ENCODE data around the gene PYGO2.
"Not testable (repeated sequence)": the region's sequence is repeated elsewhere in the genome, so short reads cannot be mapped to it uniquely, and the experiment has no call there.

PYGO2 gene

DNA sequence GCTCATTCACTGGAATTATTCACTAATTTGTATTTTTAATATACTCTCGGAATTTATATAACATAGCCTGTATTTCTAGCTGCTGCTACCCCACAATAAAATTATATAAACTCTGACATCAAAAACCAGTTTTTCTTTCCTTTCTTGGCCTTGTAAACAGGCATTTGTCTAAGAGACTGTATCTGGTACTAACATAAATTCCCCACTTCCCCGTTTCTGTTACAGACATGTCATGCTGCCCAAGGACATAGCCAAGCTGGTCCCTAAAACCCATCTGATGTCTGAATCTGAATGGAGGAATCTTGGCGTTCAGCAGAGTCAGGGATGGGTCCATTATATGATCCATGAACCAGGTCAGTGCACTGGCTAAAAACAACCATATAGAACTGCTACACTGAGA is 16.2 kb upstream of the PYGO2 start:
- not testable (repeated sequence) for DNase-seq

DNA sequence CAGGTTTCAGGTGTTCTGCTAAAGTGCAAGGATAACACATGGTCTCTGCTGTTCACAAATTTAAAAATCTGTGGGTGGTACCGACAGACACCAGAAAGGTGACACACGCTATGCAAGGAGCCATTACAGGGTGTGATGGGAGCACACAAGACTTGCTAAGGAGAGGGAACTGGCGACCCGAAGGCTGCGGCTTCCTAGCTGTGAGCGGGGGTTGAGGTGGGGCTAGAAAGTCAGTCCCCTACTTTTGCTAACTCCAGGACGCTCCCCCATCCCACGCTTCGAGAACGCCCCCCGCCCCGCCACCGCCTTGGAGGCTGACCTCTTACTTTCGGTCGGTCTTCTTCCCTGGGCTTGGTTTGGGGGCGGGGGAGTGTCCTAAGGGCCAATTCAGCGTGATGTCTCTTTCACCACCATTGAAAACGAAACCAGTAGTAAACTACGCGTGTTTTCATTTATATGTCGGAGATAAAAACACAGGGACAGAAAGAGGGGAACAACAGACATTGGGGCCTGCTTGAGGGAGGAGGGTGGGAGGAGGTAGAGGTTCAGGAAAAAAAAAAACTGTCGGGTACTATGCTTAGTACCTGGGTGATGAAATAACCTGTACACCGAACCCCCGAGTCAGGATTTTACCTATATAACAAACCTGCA is 14.0 kb upstream of the PYGO2 start:
- no peak for DNase-seq

DNA sequence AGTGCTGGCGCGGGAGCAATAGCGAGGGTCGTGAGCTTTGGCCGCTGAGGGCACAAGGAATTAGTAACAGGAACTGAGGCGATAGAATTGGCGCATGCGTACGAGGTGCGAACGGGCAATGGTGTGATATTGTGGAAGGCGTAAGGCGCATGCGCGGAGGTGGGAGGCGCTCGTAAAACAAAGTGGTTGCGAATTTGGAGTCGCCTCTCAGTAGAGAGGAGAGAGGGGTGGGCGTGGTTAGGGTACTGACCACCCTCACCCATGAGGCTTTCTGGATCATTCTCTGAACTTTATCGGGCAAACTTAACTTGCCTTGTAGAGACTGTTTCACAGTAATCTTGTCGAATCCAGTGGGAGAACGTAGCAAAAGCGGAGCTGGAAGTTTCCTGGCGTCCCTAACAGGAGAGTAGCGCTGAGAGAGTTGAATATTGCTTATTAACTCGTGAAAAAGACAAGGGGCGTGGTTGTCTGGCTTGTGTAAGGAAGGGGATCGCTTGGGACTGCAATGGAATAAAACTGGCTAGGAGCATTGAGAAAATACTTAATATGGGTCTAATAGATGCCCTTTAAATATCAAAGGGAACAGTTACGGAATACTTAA is 13.3 kb upstream of the PYGO2 start:
- peak; percentile 97 for DNase-seq

DNA sequence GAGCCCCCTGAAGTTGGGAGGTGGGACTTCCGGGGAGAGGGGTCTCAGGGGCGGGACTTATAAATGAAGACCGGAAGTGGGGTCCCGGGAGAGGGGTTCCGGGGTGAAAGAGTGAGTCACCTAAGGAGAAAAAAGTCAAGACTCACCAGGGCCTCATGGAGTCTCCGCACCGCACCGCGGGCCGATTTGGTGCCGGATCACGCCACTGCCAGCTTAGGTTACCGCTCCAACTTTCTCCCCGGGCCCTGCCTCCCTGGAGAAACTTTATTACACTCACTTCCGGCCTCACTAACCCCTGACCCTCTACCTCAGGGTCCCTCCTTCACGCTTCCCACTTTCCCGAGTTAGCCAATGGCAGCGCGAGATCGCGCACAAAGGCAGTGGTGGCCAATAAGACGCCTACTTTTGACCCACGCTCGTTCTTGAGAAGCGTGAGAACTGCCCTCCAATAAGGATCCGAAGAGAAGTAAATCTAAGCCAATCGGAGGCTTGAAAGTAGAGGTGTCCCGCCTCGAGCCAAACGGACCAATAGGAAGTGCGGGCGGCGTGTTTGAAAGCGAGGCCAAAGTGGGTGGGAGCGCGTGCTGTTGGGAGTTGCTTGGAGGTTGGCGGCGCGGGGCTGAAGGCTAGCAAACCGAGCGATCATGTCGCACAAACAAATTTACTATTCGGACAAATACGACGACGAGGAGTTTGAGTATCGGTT is 12.7 kb upstream of the PYGO2 start, which contains the start of gene CKS1B:
Gene CKS1B (plus strand): TSS at position 580 of the 706 bp plus-strand sequence. CDS start 65 bp downstream, at position 645.
- peak; percentile 100 for DNase-seq

DNA sequence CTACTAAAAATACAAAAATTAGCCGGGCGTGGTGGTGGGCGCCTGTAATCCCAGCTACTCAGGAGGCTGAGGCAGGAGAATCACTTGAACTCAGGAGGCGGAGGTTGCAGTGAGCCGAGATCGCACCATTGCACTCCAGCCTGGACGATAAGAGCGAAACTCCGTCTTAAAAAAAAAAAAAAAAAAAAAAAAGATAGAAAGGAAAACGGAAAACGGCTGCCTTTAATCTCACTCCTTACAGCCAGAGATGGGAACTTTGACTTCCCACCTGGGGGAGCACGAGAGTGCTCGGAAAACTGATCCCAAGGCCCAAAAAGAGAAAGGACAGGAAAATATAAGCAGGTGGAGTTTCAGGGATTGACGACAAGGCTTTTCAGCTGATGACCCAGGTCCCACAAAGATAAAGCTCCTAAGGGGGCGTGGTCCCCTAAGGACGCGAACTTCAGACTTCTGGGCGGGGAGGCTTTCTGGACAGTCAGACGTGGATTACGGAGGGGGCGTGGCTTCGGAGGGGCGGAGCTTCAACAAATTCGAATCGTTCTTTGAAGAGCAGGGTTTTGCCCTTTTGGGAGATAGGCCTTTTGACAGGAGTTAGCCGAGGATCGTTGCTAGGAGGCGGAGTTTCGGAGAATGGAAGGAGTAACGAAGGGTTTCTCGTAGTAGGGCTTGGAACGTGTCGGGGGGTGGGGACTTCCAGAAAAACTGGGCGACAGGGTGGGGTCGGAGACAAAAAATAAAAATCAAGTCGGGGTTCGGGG is 11.9 kb upstream of the PYGO2 start:
- DNase-seq: peak; percentile 93

DNA sequence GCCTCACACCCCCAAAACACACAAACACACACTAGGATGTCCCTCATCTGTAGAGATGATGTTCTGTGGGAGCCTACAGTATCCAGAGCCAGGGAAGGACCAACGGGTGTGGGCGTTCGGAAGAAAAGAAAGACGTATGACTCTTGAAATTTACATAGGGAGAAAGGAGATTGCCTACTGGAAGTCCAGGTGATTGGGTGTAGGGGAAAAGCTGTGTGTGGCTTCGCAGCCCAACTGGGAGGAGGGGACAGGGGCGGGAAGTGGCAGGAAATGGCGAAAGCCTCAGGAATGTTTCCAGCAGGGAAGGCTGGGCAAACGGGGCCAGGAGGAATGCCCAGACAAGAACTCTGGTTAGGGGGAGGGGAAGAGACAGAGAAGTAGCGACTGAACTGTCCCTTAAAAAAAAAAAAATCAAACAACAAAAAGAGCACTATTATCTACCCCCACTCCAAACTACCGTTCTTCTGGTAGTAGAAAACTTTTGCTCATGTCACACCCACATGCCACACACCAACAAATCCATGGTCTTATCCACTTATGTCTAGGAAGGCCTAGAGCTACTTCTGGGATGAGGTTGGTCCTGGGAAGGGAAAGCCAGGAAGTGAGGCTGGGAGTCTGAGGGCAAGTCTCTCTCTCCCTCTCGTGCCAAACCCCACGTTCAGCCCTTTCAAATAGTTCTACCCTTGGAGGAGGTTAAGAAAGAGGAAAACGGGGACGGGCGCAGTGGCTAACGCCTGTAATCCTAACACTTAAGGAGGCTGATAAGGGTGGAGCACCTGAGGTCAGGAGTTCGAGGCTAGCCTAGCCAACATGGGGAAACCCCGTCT is 11.1 kb upstream of the PYGO2 start:
- DNase-seq: peak; percentile 34

DNA sequence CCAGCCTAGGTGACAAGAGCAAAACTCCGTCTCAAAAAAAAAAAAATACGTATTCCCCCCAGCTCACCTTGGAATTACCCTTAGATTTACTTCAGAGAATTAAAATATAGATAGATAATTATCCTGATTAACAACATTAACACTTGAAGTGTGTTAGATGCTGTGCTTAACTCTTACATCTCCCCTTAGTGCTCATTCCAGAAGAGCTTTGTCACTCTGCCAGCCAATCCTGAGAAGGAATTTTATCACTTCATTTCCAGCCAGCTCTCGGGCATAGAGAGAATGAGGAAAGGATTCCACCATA is 10.6 kb upstream of the PYGO2 start:
- DNase-seq: no peak

DNA sequence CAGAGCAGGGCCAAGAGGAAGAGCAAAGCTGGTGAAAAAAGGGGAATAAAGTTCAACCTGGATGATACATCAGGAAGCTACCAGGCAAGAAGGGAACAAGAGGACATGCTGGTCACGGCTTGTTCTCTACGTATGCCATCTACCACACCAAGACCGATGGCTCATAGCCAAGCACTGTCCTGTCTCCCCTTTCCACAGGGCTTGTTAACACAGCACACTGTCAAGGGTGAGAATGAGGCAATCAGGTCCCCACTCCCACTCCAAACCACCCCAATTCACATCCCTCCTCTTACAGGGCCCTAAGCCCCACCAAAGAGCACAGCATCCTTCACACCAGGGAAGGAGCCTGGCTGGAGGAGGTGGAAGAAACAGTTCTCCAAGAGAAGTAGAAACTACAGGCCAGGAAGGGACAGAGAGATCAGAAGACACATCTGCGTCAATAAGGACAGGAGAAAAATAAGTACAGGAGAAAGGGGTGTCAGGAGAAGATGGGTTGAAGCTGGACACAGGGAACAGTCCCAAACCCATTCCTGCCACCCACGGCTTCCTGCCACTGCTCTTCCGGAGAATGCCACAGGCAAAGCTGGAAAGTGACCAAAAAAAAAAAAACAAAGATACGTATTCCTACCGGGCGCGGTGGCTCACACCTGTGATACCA is 9.9 kb upstream of the PYGO2 start:
- no peak for DNase-seq

DNA sequence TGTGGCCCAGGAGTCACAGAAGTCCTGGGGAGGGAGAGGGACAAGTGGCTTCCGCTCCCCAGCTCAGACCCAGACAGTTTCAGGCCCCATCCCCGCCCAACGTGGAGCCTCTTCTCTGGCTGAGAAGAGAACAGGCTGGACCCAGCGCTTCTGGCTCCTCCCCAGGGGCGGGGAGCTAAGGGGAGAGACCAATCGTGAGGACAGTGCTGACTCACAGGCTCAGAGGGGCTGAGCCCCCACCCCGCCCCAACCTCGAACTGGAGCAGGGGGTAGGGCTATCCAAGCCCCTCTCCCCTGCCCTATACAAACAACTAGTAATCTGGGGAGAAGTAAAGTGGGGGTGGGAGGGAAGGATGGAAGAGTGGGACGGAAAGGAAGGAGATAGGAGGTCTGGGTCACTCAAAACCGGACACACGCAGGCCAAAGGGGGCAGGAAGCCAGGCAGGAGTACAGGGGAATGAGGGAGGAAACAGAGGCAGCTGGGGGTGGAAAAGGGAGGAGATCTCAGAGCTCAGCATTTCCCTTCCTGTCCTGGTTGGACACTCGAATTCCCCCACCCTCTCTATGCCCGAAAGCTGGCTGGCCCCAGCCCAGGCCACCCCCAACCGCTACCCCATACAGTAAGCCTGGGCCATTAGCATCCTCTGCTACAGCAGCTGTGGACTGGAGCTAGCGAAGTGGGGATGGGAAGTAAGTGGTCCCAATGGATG is 9.2 kb upstream of the PYGO2 start, which contains the start of gene SHC1:
Gene SHC1 (minus strand): TSS at position 117 of the 710 bp plus-strand sequence. CDS start 221 bp downstream, outside the sequence.
- no peak for DNase-seq

DNA sequence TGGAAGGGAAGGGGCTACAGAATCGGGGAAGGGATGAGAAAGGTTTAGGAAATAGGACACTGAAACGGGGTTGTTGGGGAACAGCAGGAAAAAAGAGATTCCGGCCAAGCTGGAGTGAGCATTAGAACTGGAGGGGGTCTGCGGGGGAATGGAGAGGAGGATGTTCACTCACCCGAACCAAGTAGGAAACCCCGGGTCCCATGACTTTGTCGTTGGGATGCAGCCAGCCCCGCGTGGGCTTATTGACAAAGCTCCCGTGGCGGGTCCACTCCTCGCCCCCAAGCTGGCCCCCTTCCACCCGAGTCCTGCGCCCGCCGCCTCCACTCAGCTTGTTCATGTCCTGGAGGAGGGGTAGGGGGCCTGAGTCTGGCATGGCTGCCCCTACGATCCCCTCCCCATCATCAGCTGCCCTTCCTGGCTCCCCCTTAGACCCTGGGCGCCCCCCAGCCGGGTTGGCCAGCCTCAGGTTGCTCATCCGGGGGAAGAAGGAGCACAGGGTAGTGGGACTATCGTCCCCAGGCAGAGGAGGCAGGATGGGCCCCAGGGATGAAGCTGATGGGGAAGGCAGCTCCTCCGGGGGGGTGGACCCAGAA is 8.4 kb upstream of the PYGO2 start:
- no peak for DNase-seq

DNA sequence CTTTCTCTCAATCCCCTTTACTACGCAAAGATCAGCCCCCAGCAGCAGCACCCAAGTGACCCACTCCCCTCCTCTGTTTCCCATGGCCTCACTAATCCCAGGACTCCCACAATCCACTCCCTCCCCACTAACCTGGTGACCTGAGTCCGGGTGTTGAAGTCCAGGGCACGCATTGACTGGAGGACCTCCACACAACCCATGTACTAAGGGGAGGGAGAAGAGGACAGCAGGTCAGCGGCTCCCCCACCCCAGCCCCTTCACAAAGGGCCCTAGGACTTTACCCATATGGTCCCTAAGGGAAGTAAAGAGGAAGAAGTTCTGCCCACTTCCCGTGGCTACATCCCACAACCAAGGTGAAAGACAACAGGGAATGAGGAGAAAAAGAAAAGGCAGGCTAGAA is 7.7 kb upstream of the PYGO2 start:
- no peak for DNase-seq

DNA sequence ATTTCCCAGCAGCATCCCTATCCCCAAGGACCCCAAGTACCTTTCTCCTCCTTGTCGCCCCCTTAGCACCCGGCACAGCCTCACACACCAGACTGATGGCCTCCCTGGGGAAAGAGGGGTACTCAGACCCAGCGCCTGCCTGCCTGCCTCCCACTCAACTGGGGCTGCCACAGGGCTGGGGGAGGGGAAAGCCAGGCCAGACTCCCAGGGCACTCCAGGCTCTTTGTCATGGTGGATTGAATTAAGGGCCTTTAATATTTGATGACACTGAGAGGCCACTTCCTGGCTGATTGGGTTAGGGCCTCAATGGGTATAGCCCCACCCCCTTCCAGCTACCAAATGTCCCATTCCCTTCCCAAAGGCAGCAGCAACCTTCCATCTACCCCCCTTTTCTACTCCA is 7.1 kb upstream of the PYGO2 start:
- DNase-seq: no peak

DNA sequence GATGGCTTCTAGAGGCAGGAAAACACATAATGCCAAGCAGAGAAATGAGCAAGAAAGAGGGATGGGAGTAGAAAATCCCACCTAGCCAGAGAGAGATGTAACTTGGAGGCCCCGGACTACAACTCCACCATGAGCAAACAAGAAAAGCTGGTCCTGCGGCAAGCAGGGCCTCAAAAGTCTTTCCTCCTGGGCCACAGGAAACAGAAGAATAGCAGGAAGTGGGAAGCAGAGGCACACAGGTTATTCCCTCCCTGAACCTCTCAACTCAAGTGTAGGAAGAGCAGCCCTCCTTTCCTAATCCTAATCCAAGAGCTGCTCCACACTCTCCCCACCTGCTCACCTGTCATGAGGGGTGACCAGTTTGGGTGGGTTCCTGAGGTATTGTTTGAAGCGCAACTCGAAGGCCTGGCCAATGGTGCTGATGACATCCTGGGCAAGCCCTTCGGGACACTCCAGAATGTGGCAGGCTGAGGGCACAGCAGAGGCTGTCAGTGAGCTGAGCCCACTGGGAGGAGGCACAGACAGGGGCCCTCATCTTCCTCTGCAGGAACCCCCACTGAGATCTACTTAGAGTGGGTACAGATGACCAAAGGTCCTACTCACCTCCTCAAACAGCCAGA is 5.9 kb upstream of the PYGO2 start:
- no peak for DNase-seq

DNA sequence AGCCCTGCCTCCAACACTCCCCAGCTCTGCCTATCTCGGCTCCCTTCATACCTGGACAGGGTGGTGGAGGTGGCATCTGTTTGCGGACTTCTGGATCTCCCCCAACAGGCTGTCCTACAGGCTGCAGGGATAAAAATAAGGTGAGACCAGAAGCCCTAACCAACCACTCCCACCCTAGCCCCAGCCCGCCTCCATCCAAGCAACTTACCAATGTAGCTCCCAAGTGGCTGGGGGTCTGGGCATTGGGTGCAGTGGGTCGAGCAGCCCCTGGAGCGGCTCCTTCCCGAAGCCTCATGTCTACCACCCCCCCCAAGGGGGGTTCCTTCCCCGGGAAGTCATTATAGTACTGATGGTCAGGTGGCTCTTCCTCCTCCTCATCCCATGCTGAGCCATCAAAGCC is 4.5 kb upstream of the PYGO2 start:
- no peak for DNase-seq

DNA sequence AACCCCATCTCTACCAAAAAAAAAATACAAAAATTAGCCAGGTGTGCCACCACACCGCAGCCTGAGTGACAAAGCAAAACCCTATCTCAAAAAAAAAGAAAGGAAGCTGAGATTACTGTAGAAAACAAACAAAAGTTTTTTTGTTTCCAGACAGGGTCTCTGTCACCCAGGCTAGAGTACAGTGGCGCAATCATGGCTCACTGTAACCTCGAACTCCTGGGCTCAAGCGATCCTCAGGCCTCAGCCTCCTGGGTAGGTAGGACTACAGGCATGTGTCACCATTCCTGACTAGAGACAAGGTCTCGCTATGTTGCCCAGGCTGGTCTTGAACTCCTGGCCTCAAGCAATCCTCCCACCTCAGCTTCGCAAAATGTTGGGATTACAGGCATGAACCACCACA is 2.8 kb upstream of the PYGO2 start:
- DNase-seq: no peak

DNA sequence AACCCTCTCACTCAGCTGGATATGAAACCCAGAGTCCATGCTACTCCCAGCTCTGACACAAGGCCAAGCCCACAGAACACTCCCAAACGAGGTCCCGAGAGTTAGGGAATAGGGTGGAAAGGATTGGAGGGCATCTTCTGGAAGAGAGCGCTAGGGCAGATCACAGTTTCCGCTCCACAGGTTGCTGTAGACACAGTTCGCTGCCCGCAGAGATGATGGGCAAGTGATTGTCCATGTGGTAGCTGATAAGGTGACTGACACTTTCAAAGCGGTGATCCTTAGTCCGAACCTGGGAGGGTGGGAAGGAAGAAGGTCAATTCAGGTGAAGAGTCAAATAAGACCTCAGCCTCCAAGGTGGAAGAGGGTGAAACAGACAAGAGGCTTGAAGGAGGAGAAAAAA is 2.1 kb upstream of the PYGO2 start:
- no peak for DNase-seq

DNA sequence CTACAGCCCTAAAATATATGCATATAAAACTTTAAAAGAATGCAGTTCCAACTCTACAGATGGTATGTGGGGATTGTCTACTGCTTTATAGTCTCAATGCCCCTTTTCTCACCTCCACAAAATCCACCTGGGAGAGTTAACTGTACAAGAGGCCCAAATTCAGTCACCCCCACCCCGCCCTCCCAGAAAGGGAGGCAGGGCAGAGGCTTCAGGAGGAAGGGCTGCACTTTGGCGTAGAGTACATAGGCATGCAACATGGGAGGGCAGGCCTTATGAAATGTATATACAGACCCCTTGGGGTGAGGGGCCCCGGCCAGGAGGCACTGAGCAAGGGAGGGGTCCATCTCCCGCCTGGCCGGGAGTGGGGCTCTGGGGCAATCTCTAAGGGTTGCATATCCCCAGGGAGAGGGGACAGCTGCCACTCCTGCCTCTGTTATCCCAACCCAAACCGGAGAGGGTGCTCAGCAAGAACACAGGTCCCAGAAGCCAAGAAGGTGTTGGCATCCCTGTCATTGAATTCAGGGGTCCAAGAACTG is 1.3 kb upstream of the PYGO2 start:
- no peak for DNase-seq

DNA sequence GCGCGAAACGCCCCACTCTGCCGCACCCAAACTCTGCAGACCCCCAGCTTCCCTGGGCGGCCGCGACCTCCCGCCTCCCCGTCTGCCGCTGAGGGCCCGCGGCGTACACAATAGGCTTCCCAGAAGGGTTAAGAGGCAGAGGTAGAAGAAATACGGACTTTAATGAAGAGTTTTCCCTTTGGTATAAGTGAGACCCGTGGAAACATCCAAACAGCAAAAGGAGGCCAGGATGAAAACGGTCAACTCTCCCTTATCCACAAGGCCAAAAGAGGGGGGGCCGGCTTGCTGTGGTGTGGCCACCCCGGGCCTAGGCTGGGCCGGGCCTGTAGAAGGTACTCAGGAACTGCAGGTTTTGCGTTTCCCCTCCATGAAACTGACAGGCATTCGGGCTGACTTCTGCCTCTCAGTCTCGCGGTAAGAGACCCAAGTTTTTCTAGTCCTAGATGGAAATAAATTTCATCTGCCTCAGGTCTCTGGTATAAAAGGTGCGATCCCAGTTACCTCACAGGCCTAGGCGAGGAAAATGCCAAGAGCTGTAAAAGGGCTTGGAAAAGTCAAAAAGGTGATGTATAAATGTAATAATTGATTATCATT is 671 bp upstream of the PYGO2 start:
- DNase-seq: no peak

DNA sequence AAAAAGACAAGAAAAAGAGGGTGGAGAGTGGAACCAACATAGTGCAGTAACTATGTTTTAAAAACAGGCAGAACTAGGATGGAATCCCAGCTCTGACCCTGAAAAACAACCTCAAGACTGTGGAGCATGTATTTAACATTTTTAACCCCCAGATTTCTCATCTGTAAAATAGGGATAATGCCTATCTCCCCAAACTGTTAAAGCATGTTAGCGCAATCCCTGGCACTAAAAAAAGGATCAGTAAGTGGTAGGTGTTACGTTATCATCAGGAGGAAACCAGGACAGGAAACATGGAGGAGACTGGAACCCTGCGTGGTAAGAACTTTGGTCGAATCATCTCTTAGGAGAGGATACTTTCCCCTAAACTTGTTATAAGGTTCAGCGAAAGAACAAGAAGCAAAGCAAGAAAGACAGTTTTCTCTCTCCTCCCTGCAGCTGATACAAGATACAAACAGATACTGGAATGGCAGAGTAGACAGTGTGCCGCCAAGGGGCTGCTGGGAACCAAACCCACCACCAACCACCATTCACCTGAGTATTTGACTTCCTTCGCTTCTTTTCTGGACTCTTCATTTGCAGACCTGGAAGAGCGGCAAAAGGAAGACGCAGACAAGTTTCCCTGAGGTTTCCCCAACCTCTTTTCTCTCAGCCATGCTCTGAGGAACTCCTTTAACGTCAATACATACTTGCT is 991 bp downstream of the PYGO2 start:
- no peak for DNase-seq

Data from DMS153 (cell line).